SK-N-SH (cell line): ENCODE data around the gene FAM149A. TPM values are rescaled to one million over a fixed set of nuclear protein-coding genes. Genes with fewer than 3 reads are reported as not detected.

Experiments
- CTCF ChIA-PET: fragments of 300-600, 350-600 bp; formaldehyde crosslinking; extraction: SDS; loops from one replicate; lab custom pipeline; 2021; lab: Yijun Ruan, JAX
- POLR2A ChIA-PET: fragments of 350-600 bp; sonication (Branson Sonifier 250); formaldehyde crosslinking; extraction: SDS; loops from one replicate; lab custom pipeline; 2020; ENCODE audit warnings: antibody characterized with exemption, inconsistent platforms; lab: Yijun Ruan, JAX
- DNase-seq: peaks from one replicate; pipeline ENCODE4 v3.0.0; 2012
- H2AFZ ChIP-seq: fragments of 200-600 bp; sonication (generic); 2 replicates; pipeline ENCODE4 v1.8.1; 2016; ENCODE audit warnings: antibody characterized with exemption, mild to moderate bottlenecking, low read depth
- H3F3A ChIP-seq: fragments of 200-600 bp; sonication (generic); replicated peaks from 2 replicates; pipeline ENCODE3; 2016; ENCODE audit warnings: antibody characterized with exemption, mild to moderate bottlenecking; ENCODE audit not compliant: insufficient read depth
- H3K27ac ChIP-seq, 2 experiments: fragments of 200-500 bp in 1 of 2; fragments of 200-600 bp in 1 of 2; sonication (Bioruptor generic) in 1 of 2; sonication (generic), shearing (Covaris generic) in 1 of 2; 2 replicates each; pipeline versions ENCODE4 v1.5.1 to v1.6.1; 2014 to 2016; ENCODE audit warnings: low read depth in 2 of 2, inconsistent platforms in 1 of 2, low read length in 1 of 2, mild to moderate bottlenecking in 1 of 2, mixed read lengths in 1 of 2
- H3K27me3 ChIP-seq: fragments of 200-600 bp; sonication (generic), shearing (Covaris generic); 2 replicates; pipeline ENCODE4 v1.6.1; 2016; ENCODE audit warnings: mixed run types; ENCODE audit not compliant: insufficient read depth
- H3K36me3 ChIP-seq, 2 experiments: fragments of 200-500 bp in 1 of 2; fragments of 200-600 bp in 1 of 2; sonication (Bioruptor generic) in 1 of 2; sonication (generic) in 1 of 2; replicated peaks in 1 of 2; 2 replicates each; pipeline versions ENCODE3 to v1.5.1; 2014 to 2016; ENCODE audit warnings: low read length in 1 of 2, mild to moderate bottlenecking in 1 of 2; ENCODE audit not compliant: insufficient read depth in 2 of 2, control insufficient read depth in 1 of 2
- H3K4me1 ChIP-seq, 2 experiments: fragments of 200-500 bp in 1 of 2; fragments of 200-600 bp in 1 of 2; sonication (Bioruptor generic) in 1 of 2; sonication (generic), shearing (Covaris generic) in 1 of 2; 2 replicates each; pipeline versions ENCODE4 v1.5.1 to v1.6.1; 2014 to 2016; ENCODE audit warnings: low read depth in 1 of 2, low read length in 1 of 2, mixed run types in 1 of 2; ENCODE audit not compliant: insufficient read depth in 2 of 2, control insufficient read depth in 1 of 2
- H3K4me2 ChIP-seq: fragments of 200-600 bp; sonication (generic), shearing (Covaris generic); 2 replicates; pipeline ENCODE4 v1.6.1; 2017; ENCODE audit warnings: mixed run types
- H3K4me3 ChIP-seq, 2 experiments: fragments of 200-500 bp in 1 of 2; fragments of 200-600 bp in 1 of 2; sonication (Bioruptor generic) in 1 of 2; sonication (generic), shearing (Covaris generic) in 1 of 2; 2 replicates each; pipeline versions ENCODE4 v1.5.1 to v1.8.1; 2014 to 2016; ENCODE audit warnings: low read depth in 2 of 2, inconsistent platforms in 1 of 2, low read length in 1 of 2, mild to moderate bottlenecking in 1 of 2, mixed read lengths in 1 of 2, moderate library complexity in 1 of 2
- H3K79me2 ChIP-seq: fragments of 200-600 bp; sonication (generic); 2 replicates; pipeline ENCODE4 v1.8.1; 2017; ENCODE audit warnings: mild to moderate bottlenecking; ENCODE audit not compliant: insufficient read depth
- H3K9ac ChIP-seq: fragments of 200-600 bp; sonication (generic); 2 replicates; pipeline ENCODE4 v1.6.1; 2017; ENCODE audit warnings: mixed run types
- H3K9me2 ChIP-seq: fragments of 200-600 bp; sonication (generic); 2 replicates; pipeline ENCODE4 v1.6.1; 2017; ENCODE audit warnings: mixed run types
- H3K9me3 ChIP-seq: fragments of 200-600 bp; sonication (generic); 2 replicates; pipeline ENCODE4 v1.6.1; 2017; ENCODE audit warnings: mixed run types, mild to moderate bottlenecking, moderate library complexity
- H4K20me1 ChIP-seq: fragments of 200-600 bp; sonication (generic); 2 replicates; pipeline ENCODE4 v1.6.1; 2017; ENCODE audit warnings: mild to moderate bottlenecking, mixed run types; ENCODE audit not compliant: insufficient read depth
- CHD2 ChIP-seq: fragments of 150-350 bp; IDR thresholded peaks from 2 replicates; pipeline ENCODE4 v1.6.1; 2018; ENCODE audit warnings: low read length; ENCODE audit not compliant: partially characterized antibody
- GABPA ChIP-seq: IDR thresholded peaks from 2 replicates; pipeline ENCODE4 v1.4.0; 2012; ENCODE audit warnings: low read depth, mild to moderate bottlenecking
- MEF2A ChIP-seq: IDR thresholded peaks from 2 replicates; pipeline ENCODE4 v1.4.0; 2012; ENCODE audit warnings: low read depth, borderline replicate concordance
- MXI1 ChIP-seq: IDR thresholded peaks from 2 replicates; pipeline ENCODE4 v1.6.1; 2012; ENCODE audit warnings: mild to moderate bottlenecking, low read depth, low read length, improper control_type of control experiment
- NFIC ChIP-seq: IDR thresholded peaks from 2 replicates; pipeline ENCODE4 v1.4.0; 2012; ENCODE audit warnings: borderline replicate concordance
- PBX3 ChIP-seq: IDR thresholded peaks from 2 replicates; pipeline ENCODE4; 2012
- TAF1 ChIP-seq: IDR thresholded peaks from 2 replicates; pipeline ENCODE4 v1.6.1; 2012; ENCODE audit warnings: low read depth, mild to moderate bottlenecking, low read length, moderate library complexity, borderline replicate concordance
- WGBS: methylation state at CpG from one replicate; pipeline ENCODE4 v1.1.6; 2017; ENCODE audit warnings: low lambda C conversion rate; 5-methylcytosine and 5-hydroxymethylcytosine counted together
- polyA plus RNA-seq, 3 experiments: library from polyadenylated mRNA; depleted of rRNA; stranded (reverse); fragments of >200 nt; gene quantifications; 2 replicates each; pipeline ENCODE4 v1.2.3, GENCODE V29; 2012
- TF ChIP-seq, protein P1 (sequence below): IDR thresholded peaks from 2 replicates; pipeline ENCODE4 v1.6.1; 2012; ENCODE audit warnings: mild to moderate bottlenecking, low read depth, low read length, moderate library complexity

Gene FAM149A
- polyA plus RNA-seq, 1 of the 3 experiments (the other 2 are of a cell fraction) = 0.38 TPM

DNA sequence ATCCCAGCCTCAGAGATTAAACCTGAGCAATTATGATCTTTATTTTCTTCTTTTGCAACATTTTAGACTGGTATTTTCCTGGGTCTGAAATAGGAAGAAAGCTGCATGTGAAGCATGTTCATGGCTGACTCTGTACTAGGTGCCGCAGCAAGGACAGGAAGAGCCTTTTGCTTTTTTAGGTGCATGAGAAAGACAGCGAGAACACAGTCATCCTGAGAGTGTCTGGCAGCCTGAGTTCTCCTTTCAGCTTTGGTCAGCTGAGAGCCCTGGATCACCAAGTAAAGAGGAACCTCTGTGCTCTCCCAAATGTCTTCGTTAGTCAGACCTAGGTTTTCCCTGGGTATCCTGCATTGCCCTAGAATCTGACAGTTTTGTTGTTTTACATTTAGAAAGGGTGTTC is 29.8 kb downstream of the FAM149A start:
- 87% methylated on average over 3 of the region's 3 CpGs for whole genome bisulfite sequencing

DNA sequence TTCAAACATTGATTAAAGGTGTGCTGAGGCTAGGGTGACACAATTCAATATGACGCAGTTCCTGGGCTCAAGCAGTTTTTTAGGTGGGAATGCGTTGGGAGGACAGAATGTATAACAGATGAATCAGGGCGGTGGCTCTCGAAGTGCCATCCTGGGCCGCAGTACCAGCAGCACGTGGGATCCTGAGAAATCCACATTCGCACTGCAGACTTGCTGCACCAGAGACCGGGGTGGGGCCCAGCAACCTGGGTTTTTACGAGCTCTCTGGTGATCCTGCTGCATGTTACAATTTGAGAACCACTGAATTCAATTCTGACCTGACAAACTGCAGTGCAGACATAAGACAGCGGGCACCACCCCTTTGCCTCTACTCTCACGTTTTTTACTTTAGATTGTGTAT is 30.4 kb downstream of the FAM149A start:
- no peak overlapping the region for H2AFZ ChIP-seq
- no peak overlapping the region for H3K27ac ChIP-seq
- H3K27me3 ChIP-seq = no peaks in the 10 kb centered on the region; the same call in 1 of the 2 replicates
- H3K79me2 ChIP-seq = no peaks in the 10 kb centered on the region
- H3K4me2 ChIP-seq = no peak overlapping the region
- H3K36me3 ChIP-seq = no peaks in the 10 kb centered on the region
- no peaks in the 10 kb centered on the region for H3K9me2 ChIP-seq
- POLR2A ChIA-PET = no interaction called here
- TF ChIP-seq PBX3 (no peak), TAF1 (no peak), CHD2 (no peak), NFIC (no peak), MXI1 (no peak), MEF2A (no peak), GABPA (no peak)
- TF ChIP-seq, protein P1, sequence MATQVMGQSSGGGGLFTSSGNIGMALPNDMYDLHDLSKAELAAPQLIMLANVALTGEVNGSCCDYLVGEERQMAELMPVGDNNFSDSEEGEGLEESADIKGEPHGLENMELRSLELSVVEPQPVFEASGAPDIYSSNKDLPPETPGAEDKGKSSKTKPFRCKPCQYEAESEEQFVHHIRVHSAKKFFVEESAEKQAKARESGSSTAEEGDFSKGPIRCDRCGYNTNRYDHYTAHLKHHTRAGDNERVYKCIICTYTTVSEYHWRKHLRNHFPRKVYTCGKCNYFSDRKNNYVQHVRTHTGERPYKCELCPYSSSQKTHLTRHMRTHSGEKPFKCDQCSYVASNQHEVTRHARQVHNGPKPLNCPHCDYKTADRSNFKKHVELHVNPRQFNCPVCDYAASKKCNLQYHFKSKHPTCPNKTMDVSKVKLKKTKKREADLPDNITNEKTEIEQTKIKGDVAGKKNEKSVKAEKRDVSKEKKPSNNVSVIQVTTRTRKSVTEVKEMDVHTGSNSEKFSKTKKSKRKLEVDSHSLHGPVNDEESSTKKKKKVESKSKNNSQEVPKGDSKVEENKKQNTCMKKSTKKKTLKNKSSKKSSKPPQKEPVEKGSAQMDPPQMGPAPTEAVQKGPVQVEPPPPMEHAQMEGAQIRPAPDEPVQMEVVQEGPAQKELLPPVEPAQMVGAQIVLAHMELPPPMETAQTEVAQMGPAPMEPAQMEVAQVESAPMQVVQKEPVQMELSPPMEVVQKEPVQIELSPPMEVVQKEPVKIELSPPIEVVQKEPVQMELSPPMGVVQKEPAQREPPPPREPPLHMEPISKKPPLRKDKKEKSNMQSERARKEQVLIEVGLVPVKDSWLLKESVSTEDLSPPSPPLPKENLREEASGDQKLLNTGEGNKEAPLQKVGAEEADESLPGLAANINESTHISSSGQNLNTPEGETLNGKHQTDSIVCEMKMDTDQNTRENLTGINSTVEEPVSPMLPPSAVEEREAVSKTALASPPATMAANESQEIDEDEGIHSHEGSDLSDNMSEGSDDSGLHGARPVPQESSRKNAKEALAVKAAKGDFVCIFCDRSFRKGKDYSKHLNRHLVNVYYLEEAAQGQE = no peak
- WGBS = 71% methylated on average over 11 of the region's 11 CpGs
- no peak overlapping the region for H3K9ac ChIP-seq
- peaks cover 0 to 2% of the 10 kb centered on the region in 2 experiments; a peak in 1 of 4 replicates for H3K4me1 ChIP-seq
- no peak for DNase-seq
- no peak overlapping the region for H3K4me3 ChIP-seq
- no peaks in the 10 kb centered on the region for H3F3A ChIP-seq
- no peaks in the 10 kb centered on the region for H4K20me1 ChIP-seq
- CTCF ChIA-PET = interaction anchor here (0.7 to 3.7 kb wide), 6 partner anchors 12 to 753 kb away, joined by 3 to 28 read pairs (median 3); partner anchors contain the start of gene TLR3
- H3K9me3 ChIP-seq = no peaks in the 10 kb centered on the region

More for the DNA sequence above, 29.8 kb downstream of the FAM149A start:
- Histone ChIP-seq H3K4me1 (peaks cover 0 to 2% of the 10 kb centered on the region in 2 experiments; a peak in 1 of 4 replicates), H3K79me2 (no peaks in the 10 kb centered on the region), H3K27ac (no peak overlapping the region), H3K4me3 (no peak overlapping the region), H3K27me3 (peaks cover 3% of the 10 kb centered on the region; the same call in 1 of the 2 replicates), H3K9me3 (no peaks in the 10 kb centered on the region), H3F3A (no peaks in the 10 kb centered on the region), H3K9me2 (no peaks in the 10 kb centered on the region), H3K9ac (no peak overlapping the region), H3K36me3 (no peaks in the 10 kb centered on the region), H2AFZ (no peak overlapping the region), H3K4me2 (no peak overlapping the region), H4K20me1 (no peaks in the 10 kb centered on the region)
- DNase-seq = no peak
- POLR2A ChIA-PET = no interaction called here
- CTCF ChIA-PET = interaction anchor here (0.7 to 2.1 kb wide), 7 partner anchors 10 to 753 kb away, joined by 3 to 10 read pairs (median 3); no protein-coding TSS in a partner anchor
- TF ChIP-seq GABPA = no peak
